GM12891 (cell line): ENCODE results near the gene RGL1.

Experiments used
- DNase-seq: peaks from one replicate; pipeline ENCODE4 v3.0.0; 2011; ENCODE audit warnings: low spot score; ENCODE audit not compliant: insufficient read length
- FAIRE-seq: peaks from 2 replicates; lab custom pipeline; 2011; peaks lifted over from hg19 to GRCh38; lab: Jason Lieb, UNC
- PAX5 ChIP-seq: IDR thresholded peaks from 2 replicates; pipeline ENCODE4 v1.6.1; 2011; ENCODE audit warnings: low read length, moderate library complexity, mild to moderate bottlenecking; ENCODE audit not compliant: insufficient read depth, severe bottlenecking
- POLR2A ChIP-seq: IDR thresholded peaks from 2 replicates; pipeline ENCODE4 v1.6.1; 2011; ENCODE audit warnings: low read depth, low read length, control low read depth
- POLR2AphosphoS5 ChIP-seq: IDR thresholded peaks from 2 replicates; pipeline ENCODE4 v1.6.1; 2011; ENCODE audit warnings: low read depth, low read length, control low read depth
- POU2F2 ChIP-seq: IDR thresholded peaks from 2 replicates; pipeline ENCODE4 v1.6.1; 2011; ENCODE audit warnings: low read depth, mild to moderate bottlenecking, control low read depth, low read length, moderate library complexity
- SPI1 ChIP-seq: IDR thresholded peaks from 2 replicates; pipeline ENCODE4 v1.6.1; 2011; ENCODE audit warnings: low read depth, low read length, control low read depth
- TAF1 ChIP-seq: IDR thresholded peaks from 2 replicates; pipeline ENCODE4 v1.6.1; 2011; ENCODE audit warnings: low read depth, low read length, control low read depth

RGL1 gene

DNA sequence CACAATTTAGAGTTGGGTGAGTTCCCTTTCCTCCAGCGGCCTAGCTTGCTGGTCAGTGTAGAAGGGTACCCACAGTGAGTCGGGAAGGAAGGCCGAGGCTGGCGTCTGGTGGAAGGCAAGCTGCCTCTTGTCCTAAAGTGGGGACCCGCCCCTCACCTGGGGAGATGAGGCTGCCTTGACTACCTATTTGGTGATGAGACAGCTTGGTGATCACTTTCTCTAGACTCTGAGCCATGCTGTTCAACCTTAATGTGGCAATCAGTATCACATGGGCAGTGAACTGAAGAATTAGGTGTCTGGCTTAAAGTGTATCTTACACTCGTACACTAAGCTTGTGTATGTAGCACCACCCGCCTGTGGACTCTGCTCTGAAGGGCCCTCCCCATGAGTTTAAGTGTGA lies 131.9 kb downstream of the RGL1 start:
- TF ChIP-seq SPI1, result no peak
- no peak for TF ChIP-seq POLR2AphosphoS5
- DNase-seq (no peak), FAIRE-seq (no peak)

DNA sequence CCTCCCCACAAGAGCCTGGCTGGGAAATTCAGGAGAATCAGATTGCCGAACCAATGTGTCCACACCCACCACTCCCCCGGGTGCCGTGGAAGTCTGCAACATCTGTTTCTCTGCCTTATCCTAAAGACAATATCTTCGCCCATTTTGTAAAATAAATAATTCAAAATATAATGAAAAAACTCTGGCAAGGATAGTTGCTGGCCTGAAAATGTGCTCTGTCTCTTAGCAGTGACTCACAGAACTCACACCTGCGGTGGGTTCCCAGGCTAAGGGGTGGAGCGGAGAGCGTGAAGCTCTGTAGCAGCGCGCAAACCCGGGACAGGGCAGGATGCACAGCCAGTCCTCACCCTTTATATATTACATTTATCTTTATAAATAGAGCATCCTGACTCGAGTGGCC lies 132.7 kb downstream of the RGL1 start:
- DNase-seq, result no peak
- no peak for FAIRE-seq
- TF ChIP-seq PAX5, result no peak
- no peak for TF ChIP-seq POLR2A
- TF ChIP-seq TAF1, result no peak
- TF ChIP-seq SPI1, result no peak
- TF ChIP-seq POU2F2, result no peak
- no peak for TF ChIP-seq POLR2AphosphoS5

DNA sequence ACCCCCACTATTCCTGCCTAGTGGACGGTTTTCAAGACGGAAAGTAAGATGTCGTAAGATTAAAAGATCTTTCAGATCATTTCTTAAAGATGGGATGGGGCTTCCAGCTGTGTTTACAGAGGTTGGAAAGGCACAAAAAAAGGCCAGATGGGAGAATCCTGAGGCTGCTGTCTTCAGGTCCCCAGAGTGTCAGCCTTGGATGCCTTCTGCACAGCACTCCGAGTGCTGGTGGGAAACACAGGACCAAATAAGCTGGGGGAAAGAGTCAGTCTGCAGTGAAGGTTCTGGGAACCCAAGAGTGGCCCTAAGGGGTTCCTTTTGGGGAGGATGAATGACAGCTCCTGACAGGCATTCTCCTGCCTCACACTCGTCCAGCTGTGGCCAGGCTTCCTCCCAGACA lies 136.1 kb downstream of the RGL1 start:
- TF ChIP-seq POLR2A, result no peak
- TF ChIP-seq PAX5, result no peak
- TF ChIP-seq POU2F2, result no peak
- no peak for TF ChIP-seq TAF1
- no peak for TF ChIP-seq SPI1
- no peak for TF ChIP-seq POLR2AphosphoS5
- DNase-seq (no peak), FAIRE-seq (no peak)

DNA sequence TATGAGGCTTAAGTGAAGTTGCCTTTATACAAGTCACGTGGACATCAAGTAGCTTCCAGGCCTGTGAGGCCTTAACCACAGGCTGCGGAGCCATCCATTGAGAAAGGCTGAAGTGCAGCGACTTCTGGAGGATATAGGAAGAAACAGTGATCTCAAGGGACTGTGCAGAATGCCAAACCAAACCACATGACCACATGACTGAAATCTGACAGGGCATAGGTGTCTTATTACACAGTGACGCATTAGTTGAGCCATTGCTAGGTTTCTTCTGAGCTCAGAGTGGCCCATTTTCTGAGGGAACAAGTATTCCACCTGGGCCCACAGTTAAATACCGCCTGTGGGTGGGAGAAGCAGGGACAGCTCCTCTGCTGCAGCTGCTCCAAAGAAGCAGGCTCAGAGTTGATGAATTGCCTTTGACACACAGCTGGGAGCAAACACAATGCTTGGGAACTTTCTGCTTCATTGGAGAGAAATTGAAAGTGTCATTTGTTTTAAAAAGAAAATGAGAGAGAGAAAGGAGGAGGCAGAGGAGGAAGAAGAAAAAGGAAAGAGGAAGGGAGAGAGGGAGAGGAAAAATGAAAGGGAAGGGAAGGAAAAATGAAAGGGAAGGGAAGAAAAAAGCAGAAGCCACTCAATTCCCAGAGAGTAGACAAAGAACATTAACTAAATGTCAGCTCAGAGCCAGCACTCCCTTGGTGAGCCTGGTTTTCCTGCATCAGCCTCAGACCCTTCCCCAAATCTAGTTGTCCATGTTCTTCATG lies 138.2 kb downstream of the RGL1 start:
- DNase-seq (no peak), FAIRE-seq (no peak)
- no peak for TF ChIP-seq POLR2A
- no peak for TF ChIP-seq TAF1
- TF ChIP-seq SPI1, result no peak
- TF ChIP-seq POLR2AphosphoS5, result no peak
- TF ChIP-seq PAX5, result no peak
- no peak for TF ChIP-seq POU2F2

DNA sequence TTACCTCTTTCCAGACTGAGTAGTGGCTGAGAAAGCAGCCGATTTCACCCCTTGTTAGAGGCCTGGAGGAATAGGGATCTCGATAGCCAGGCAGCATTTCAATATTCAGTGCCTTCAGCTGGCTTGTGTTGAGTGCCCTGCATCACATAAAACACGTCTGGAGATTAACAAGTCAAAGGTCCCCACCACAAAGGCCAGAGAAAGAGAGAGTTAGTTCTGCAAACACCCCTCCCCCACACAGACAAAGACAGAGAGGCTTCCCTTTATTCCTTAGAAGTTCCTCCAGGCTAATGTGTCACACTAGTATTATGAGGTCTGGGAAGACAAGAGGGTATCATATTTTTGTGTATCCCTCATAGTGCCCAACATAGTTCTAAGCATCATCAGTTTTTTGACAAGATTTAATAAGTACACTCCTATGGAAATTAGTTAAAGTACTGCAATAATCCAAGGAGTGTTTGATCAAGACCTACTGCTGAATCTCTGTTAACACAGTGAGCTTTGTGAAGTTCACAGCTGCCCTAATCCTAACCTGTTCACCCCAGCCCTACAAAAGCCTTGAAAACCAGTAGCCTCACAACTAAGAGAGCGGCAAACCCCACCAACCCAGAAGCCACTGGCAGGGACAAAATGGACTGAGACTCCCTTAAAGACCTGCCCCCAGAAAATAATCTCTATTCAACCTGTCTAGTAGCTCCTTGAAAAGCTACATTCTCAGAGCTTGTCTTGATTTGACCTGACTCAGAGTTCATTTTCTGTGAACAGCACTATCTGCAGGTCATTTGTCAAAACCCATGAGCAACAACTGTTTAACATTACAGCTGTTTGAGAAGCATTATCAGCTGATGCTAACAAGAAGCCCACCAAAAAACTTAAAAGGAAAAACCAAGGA lies 140.8 kb downstream of the RGL1 start:
- FAIRE-seq (no peak), DNase-seq (no peak)
- TF ChIP-seq POU2F2 (no peak), TAF1 (no peak), SPI1 (no peak)

DNA sequence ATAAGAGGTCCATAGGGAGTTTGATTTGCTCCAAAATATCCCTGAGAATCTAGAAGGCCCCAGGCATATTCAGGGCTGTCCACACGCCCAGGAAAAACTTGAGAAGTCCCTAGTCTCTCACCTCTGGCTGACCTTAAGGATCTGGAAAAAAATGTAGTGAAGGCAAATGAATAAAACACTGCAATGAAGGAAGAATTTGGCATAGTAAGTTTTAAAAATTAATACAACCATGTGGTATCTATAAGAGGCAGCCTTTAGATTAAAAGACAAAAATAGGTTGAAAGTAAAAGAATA lies 141.3 kb downstream of the RGL1 start:
- no peak for FAIRE-seq
- TF ChIP-seq POLR2A (no peak), POLR2AphosphoS5 (no peak), SPI1 (no peak), POU2F2 (no peak), PAX5 (no peak)

DNA sequence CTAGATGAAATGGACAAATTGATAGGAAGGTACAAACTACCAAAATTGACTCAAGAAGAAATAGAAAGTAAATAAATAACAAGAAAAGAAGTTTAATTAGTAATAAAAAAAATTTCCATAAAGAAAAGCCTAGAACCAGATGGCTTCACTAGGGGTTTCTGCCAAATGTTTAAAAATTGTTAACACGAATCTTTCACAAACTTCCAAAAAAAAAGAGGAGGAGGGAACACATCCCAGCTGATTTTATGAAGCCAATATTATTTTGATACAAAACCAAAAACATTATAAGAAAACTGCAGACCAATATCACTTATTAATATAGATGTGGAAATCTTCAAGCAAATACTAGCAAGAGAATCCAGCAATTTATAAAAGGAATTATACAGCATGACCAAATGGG lies 143.1 kb downstream of the RGL1 start:
- no peak for TF ChIP-seq PAX5
- no peak for TF ChIP-seq TAF1
- no peak for TF ChIP-seq POLR2A
- DNase-seq, result no peak
- FAIRE-seq, result no peak

More for the DNA sequence above, 141.3 kb downstream of the RGL1 start:
- no peak for DNase-seq

DNA sequence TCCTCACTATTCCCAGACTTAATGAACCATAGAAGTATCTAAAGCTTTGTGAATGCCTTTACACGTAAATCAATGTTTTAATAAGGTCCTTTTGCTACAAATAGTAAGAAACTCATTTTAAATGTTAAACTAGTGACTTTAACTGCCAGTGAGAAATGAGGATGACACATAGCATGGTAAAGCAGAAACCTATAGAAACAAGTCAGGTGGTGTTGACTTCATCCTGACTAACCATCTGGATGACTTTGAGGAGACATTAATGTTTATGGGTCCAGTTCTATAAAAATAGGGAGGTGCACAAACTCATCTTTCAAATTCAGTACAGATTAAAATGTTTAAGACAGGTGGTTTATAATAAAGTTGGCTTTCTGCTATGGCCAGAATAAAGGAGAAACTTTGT lies 147.2 kb downstream of the RGL1 start:
- FAIRE-seq, result no peak
- TF ChIP-seq POLR2AphosphoS5, result no peak
- DNase-seq, result no peak

DNA sequence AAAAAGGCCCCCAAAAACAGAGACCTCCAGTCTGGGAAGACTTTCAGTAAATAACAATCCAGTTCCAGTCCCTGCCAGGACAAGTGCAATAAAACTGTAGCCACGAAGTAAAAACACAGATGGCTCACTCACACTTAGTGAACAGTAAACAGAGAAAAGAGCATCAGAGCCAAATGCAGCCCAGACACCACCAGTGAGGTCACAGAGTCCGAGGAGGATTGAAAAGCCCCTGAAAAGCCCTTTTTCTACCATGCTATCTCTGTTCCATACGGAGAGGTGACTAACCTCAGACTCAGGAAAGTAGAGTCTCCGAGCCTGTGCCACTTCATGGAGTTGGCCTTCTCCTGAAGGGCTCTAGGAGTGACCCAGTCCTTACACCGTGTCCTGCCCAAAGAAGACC lies 148.1 kb downstream of the RGL1 start:
- FAIRE-seq (no peak), DNase-seq (no peak)
- TF ChIP-seq TAF1, result no peak
- no peak for TF ChIP-seq SPI1
- no peak for TF ChIP-seq POLR2AphosphoS5
- TF ChIP-seq PAX5, result no peak
- TF ChIP-seq POU2F2, result no peak
- no peak for TF ChIP-seq POLR2A

DNA sequence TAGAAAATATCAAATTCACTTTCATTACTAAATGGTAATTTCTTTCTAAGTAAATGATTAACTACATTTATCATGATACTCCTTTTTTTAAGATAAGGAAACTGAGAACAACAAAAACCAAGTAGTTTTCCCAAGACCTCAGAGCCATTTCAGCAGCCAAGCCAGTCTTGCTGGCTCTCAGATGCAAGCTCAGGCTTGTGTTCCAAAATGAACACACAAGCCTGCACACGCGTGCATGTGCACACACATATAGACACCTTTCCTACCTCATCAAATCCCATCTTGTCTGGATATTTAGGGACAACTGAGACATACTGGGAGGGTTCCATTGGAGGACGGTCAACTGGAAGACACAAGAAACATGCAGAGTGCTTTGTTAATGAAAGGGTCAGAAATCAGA lies 149.6 kb downstream of the RGL1 start:
- DNase-seq (no peak), FAIRE-seq (no peak)
- TF ChIP-seq TAF1, result no peak
- no peak for TF ChIP-seq PAX5
- TF ChIP-seq POLR2AphosphoS5, result no peak
- TF ChIP-seq POU2F2, result no peak
- TF ChIP-seq SPI1, result no peak
- TF ChIP-seq POLR2A, result no peak

DNA sequence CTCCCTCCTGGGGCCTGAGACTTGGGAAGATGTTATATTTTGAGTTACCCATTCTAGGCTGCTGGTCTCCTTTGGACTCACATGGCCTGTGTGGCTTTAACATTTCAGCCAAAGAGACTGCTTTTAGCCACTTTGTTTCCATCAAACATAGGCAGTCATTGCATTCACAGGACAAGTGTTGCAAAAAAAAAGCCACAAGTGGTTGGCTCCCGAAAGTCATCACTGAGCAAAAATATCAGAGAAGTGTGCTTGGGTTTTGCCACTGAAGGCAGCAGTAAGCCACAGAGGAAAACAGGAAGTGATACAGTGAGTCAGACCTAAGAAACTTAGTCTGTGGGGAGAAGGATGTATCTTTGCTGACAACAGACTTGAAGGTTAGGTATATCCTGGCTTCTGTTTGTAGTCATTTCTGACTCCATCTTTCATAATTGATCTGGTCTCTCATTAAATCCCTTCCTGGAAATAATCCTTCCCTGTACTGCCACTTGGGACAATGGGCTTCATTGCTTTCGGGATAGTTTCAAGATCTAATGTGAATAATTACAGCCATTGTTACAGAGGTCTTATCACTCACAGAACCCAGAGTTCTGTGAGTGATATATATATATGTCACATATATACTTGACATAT lies 151.8 kb downstream of the RGL1 start:
- DNase-seq, result peak; percentile 31
- FAIRE-seq, result peak; percentile 93

More for the DNA sequence above, 151.8 kb downstream of the RGL1 start:
- TF ChIP-seq SPI1 (peak; percentile 100), POU2F2 (no peak)
